GM18909 (cell line): ENCODE results near the gene GRIP1.

Experiments
- ATAC-seq: cut with Tn5 transposase; IDR thresholded peaks from one replicate; pipeline ENCODE4 v1.9.1; 2021; ENCODE audit warnings: mild to moderate bottlenecking; ENCODE audit not compliant: unreplicated experiment, poor library complexity

GRIP1 gene

GRCh38 chr12:66352197-66352596, 326.7 kb downstream of the GRIP1 start:
- no peak for ATAC-seq

- ATAC-seq, result no peak
Measured at GRCh38 chr12:66351301-66351700, 327.6 kb downstream of the GRIP1 start.

- ATAC-seq, result no peak
Measured at GRCh38 chr12:66345956-66346355, 332.9 kb downstream of the GRIP1 start.

GRCh38 chr12:66345212-66345611, 333.7 kb downstream of the GRIP1 start:
- no peak for ATAC-seq

- no peak for ATAC-seq
Measured at GRCh38 chr12:66341126-66341525, 337.8 kb downstream of the GRIP1 start.

- no peak for ATAC-seq
Measured at GRCh38 chr12:66340131-66340530, 338.7 kb downstream of the GRIP1 start.

- no peak for ATAC-seq
Measured at GRCh38 chr12:66337381-66338010, 341.4 kb downstream of the GRIP1 start.

- no peak for ATAC-seq
Measured at GRCh38 chr12:66335746-66336145, 343.1 kb downstream of the GRIP1 start.

- no peak for ATAC-seq
Measured at GRCh38 chr12:66331814-66332213, 347.1 kb downstream of the GRIP1 start.

- no peak for ATAC-seq
Measured at GRCh38 chr12:66331016-66331415, 347.9 kb downstream of the GRIP1 start.

GRCh38 chr12:66329941-66330340, 348.9 kb downstream of the GRIP1 start:
- no peak for ATAC-seq

GRCh38 chr12:66323017-66323416, 355.9 kb downstream of the GRIP1 start:
- ATAC-seq, result no peak

GRCh38 chr12:66321435-66321834, 357.4 kb downstream of the GRIP1 start:
- ATAC-seq, result no peak

- no peak for ATAC-seq
Measured at GRCh38 chr12:66320996-66321395, 357.9 kb downstream of the GRIP1 start.

GRCh38 chr12:66319266-66319954, 359.5 kb downstream of the GRIP1 start:
- ATAC-seq, result no peak

- ATAC-seq, result no peak
Measured at GRCh38 chr12:66314278-66314677, 364.6 kb downstream of the GRIP1 start.

GRCh38 chr12:66312189-66312588, 366.7 kb downstream of the GRIP1 start:
- no peak for ATAC-seq

- ATAC-seq, result no peak
Measured at GRCh38 chr12:66309606-66310005, 369.3 kb downstream of the GRIP1 start.

GRCh38 chr12:66304296-66304900, 374.5 kb downstream of the GRIP1 start:
- ATAC-seq, result no peak

- ATAC-seq, result peak; percentile 46
Measured at GRCh38 chr12:66303316-66303804, 375.5 kb downstream of the GRIP1 start.

GRCh38 chr12:66302827-66303169, 376.1 kb downstream of the GRIP1 start:
- no peak for ATAC-seq
